Keratinocyte (primary cell): ENCODE data around the gene MGAT5.

Source experiments
- CTCF ChIP-seq, 3 experiments: IDR thresholded peaks in 1 of 3; conservative IDR thresholded peaks in 1 of 3; optimal IDR thresholded peaks in 1 of 3; 2 replicates in 2 of 3; 3 replicates in 1 of 3; pipeline versions ENCODE3 to v1.5.1; 2011; ENCODE audit warnings: low read length in 3 of 3, mild to moderate bottlenecking in 3 of 3, moderate library complexity in 2 of 3, control low read depth in 1 of 3, inconsistent platforms in 1 of 3; ENCODE audit not compliant: insufficient read depth in 2 of 3; ENCODE audit errors: extremely low read depth in 1 of 3
- EZH2 ChIP-seq: IDR thresholded peaks from one replicate; pipeline ENCODE4 v1.6.1; 2012; ENCODE audit warnings: inconsistent platforms, mild to moderate bottlenecking, low read length, moderate library complexity

- no peak for TF ChIP-seq CTCF (optimal IDR thresholded peaks at IDR 0.05 in 1 of 3, IDR thresholded peaks at IDR 0.05 in 1 of 3, conservative IDR thresholded peaks at IDR 0.05 in 1 of 3; ENCODE audit: extremely low read depth in 1 of 3, insufficient read depth in 2 of 3, low read length in 3 of 3)
- no peak for TF ChIP-seq EZH2
Measured at GRCh38 chr2:134491022-134491421, 237.2 kb downstream of the MGAT5 start.
